ENCODE data around the gene ZNF750.

The ZNF750 gene

GRCh38 chr17:82783498-82783897, 56.3 kb downstream of the ZNF750 start:
- H3K27me3 ChIP-seq (ENCODE audit: insufficient read depth, low read length) = no peaks in the 10 kb centered on the region
- H3K36me3 ChIP-seq (ENCODE audit: insufficient read depth, low read length) = peaks cover 19% of the 10 kb centered on the region; the same call in 1 of the 2 replicates
- H3K9me3 ChIP-seq (ENCODE audit: low read length) = no peaks in the 10 kb centered on the region
- no peaks in the 10 kb centered on the region for H3K9me2 ChIP-seq (ENCODE audit: low read depth, low read length)
- no peak overlapping the region for H3K27ac ChIP-seq (ENCODE audit: low read depth, low read length, poor library complexity, severe bottlenecking)
- H3K4me2 ChIP-seq (ENCODE audit: low read length) = no peak overlapping the region
- no peaks in the 10 kb centered on the region for H3F3A ChIP-seq (ENCODE audit: insufficient read depth, low read length)
- H4K20me1 ChIP-seq (ENCODE audit: insufficient read depth, low read length) = no peaks in the 10 kb centered on the region
- H3K4me3 ChIP-seq (ENCODE audit: low read depth, low read length, poor library complexity, severe bottlenecking) = no peak overlapping the region
- H2AFZ ChIP-seq (ENCODE audit: low read length) = no peak overlapping the region
- H3K9ac ChIP-seq (ENCODE audit: low read length) = no peak overlapping the region
- TF ChIP-seq CTCF (IDR thresholded peaks at IDR 0.05; ENCODE audit: low read length) = no peak
- TF ChIP-seq EZH2 (IDR thresholded peaks at IDR 0.05; ENCODE audit: borderline replicate concordance, low read length) = no peak
- H3K4me1 ChIP-seq (ENCODE audit: insufficient read depth, low read length, severe bottlenecking) = peaks cover 13% of the 10 kb centered on the region
- H3K79me2 ChIP-seq (ENCODE audit: insufficient read depth, low read length) = no peaks in the 10 kb centered on the region

DNA sequence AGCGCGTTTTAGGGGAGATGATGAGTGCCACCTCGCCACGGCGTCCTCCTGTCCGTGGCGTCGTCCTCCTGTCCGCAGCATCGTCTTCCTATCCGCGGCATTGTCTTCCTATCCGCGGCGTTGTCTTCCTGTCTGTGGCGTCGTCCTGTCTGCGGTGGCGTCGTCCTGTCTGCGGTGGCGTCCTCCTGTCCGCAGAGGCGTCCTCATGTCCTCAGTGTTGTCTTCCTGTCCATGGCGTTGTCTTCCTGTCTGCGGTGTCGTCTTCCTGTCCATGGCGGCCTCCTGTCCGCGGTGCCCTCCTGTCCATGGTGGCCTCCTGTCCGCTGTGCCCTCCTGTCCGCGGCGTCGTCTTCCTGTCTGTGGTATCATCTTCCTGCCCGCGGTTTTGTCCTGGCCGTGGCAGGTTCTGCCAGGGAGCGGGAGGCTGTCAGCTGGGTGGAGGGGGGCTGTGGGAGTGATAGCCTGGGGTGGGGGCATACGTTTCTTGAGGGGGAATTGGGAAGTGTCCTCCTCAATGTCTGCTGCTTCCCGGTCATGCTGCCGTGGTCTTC, 57.1 kb downstream of the ZNF750 start:
- H3K27ac ChIP-seq (ENCODE audit: low read depth, low read length, poor library complexity, severe bottlenecking) = no peak overlapping the region
- no peak overlapping the region for H3K4me2 ChIP-seq (ENCODE audit: low read length)
- TF ChIP-seq EZH2 (IDR thresholded peaks at IDR 0.05; ENCODE audit: borderline replicate concordance, low read length) = no peak
- TF ChIP-seq CTCF (IDR thresholded peaks at IDR 0.05; ENCODE audit: low read length) = no peak
- no peaks in the 10 kb centered on the region for H3F3A ChIP-seq (ENCODE audit: insufficient read depth, low read length)
- no peak overlapping the region for H2AFZ ChIP-seq (ENCODE audit: low read length)
- peaks cover 19% of the 10 kb centered on the region; the same call in 1 of the 2 replicates for H3K36me3 ChIP-seq (ENCODE audit: insufficient read depth, low read length)
- no peak overlapping the region for H3K4me3 ChIP-seq (ENCODE audit: low read depth, low read length, poor library complexity, severe bottlenecking)
- H3K9ac ChIP-seq (ENCODE audit: low read length) = no peak overlapping the region
- no peaks in the 10 kb centered on the region for H3K9me2 ChIP-seq (ENCODE audit: low read depth, low read length)
- H3K4me1 ChIP-seq (ENCODE audit: insufficient read depth, low read length, severe bottlenecking) = peaks cover 12% of the 10 kb centered on the region
- H4K20me1 ChIP-seq (ENCODE audit: insufficient read depth, low read length) = no peaks in the 10 kb centered on the region
- H3K79me2 ChIP-seq (ENCODE audit: insufficient read depth, low read length) = no peaks in the 10 kb centered on the region
- no peaks in the 10 kb centered on the region for H3K27me3 ChIP-seq (ENCODE audit: insufficient read depth, low read length)
- no peaks in the 10 kb centered on the region for H3K9me3 ChIP-seq (ENCODE audit: low read length)

DNA sequence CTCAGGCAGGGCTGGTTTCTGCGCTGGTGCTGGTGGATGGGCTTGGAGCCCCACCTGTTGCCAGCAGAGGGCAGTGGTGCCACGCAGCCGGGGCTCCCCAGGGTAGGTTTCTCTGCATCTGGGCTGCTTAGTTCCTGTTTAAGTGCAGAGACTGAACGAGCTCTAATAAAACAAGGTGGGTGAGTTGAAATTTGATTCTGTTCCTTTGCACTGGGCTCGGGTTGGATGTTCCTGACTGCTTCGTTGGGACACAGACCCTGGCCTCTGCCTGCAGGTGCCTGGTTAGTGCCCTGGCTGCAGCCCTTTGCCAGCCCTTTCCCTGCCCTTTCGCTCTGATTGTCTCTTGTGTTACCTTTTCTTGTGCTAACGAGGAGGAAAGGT, 57.9 kb downstream of the ZNF750 start:
- Histone ChIP-seq H3K9me2 (ENCODE audit: low read depth, low read length) (no peaks in the 10 kb centered on the region), H3K27me3 (ENCODE audit: insufficient read depth, low read length) (no peaks in the 10 kb centered on the region), H2AFZ (ENCODE audit: low read length) (no peak overlapping the region), H3K4me3 (ENCODE audit: low read depth, low read length, poor library complexity, severe bottlenecking) (no peak overlapping the region), H4K20me1 (ENCODE audit: insufficient read depth, low read length) (no peaks in the 10 kb centered on the region), H3K36me3 (ENCODE audit: insufficient read depth, low read length) (peaks cover 19% of the 10 kb centered on the region; the same call in 1 of the 2 replicates), H3K79me2 (ENCODE audit: insufficient read depth, low read length) (no peaks in the 10 kb centered on the region), H3K9ac (ENCODE audit: low read length) (no peak overlapping the region), H3K4me1 (ENCODE audit: insufficient read depth, low read length, severe bottlenecking) (peaks cover 4% of the 10 kb centered on the region), H3F3A (ENCODE audit: insufficient read depth, low read length) (no peaks in the 10 kb centered on the region), H3K27ac (ENCODE audit: low read depth, low read length, poor library complexity, severe bottlenecking) (peak overlapping the region; percentile 28), H3K9me3 (ENCODE audit: low read length) (no peaks in the 10 kb centered on the region), H3K4me2 (ENCODE audit: low read length) (no peak overlapping the region)
- TF ChIP-seq CTCF (IDR thresholded peaks at IDR 0.05; ENCODE audit: low read length) = peak; percentile 98
- TF ChIP-seq EZH2 (IDR thresholded peaks at IDR 0.05; ENCODE audit: borderline replicate concordance, low read length) = no peak

Data from OCI-LY1 (cell line).